Lung (tissue), 12 donors: ENCODE results near the gene SIL1. TPM values are rescaled to one million over a fixed set of nuclear protein-coding genes. Genes with fewer than 3 reads are reported as not detected.
"Not testable (repeated sequence)": the region's sequence is repeated elsewhere in the genome, so short reads cannot be mapped to it uniquely, and the experiment has no call there.

Experiments
- ATAC-seq: fragments of 200-7000 bp; cut with Tn5 transposase; one replicate; pipeline ENCODE4 v1.9.1; 2020; ENCODE audit warnings: moderate number of reproducible peaks; ENCODE audit not compliant: insufficient read depth, low FRiP score
- DNase-seq, 3 donors: peaks; one replicate each; pipeline ENCODE4 v3.0.0-alpha.2; 2013 to 2017
- H3K27ac ChIP-seq, 2 donors: one replicate each; pipeline ENCODE4 v1.5.1; 2013; ENCODE audit warnings: mild to moderate bottlenecking in 2 of 2, moderate library complexity in 2 of 2, control low read depth in 1 of 2, inconsistent platforms in 1 of 2, low read depth in 1 of 2, low read length in 1 of 2
- H3K27me3 ChIP-seq, 3 donors: one replicate each; pipeline ENCODE4 v1.5.1; 2013; ENCODE audit warnings: low read length in 2 of 3; ENCODE audit not compliant: control insufficient read depth in 3 of 3, insufficient read depth in 3 of 3
- H3K36me3 ChIP-seq, 4 donors: one replicate each; pipeline ENCODE4 v1.5.1; 2013; ENCODE audit warnings: low read length in 4 of 4, mild to moderate bottlenecking in 1 of 4, moderate library complexity in 1 of 4; ENCODE audit not compliant: control insufficient read depth in 4 of 4, insufficient read depth in 4 of 4
- H3K4me1 ChIP-seq, 5 donors: one replicate each; pipeline ENCODE4 v1.5.1; 2013; ENCODE audit warnings: low read length in 5 of 5, mild to moderate bottlenecking in 2 of 5, moderate library complexity in 1 of 5; ENCODE audit not compliant: control insufficient read depth in 5 of 5, insufficient read depth in 5 of 5
- H3K4me3 ChIP-seq: one replicate; pipeline ENCODE4 v1.5.1; 2013; ENCODE audit warnings: mild to moderate bottlenecking, control low read depth, moderate library complexity
- H3K9ac ChIP-seq, 2 donors: one replicate each; pipeline ENCODE4 v1.5.1; 2013; ENCODE audit warnings: low read length in 2 of 2, control low read depth in 1 of 2; ENCODE audit not compliant: insufficient read depth in 1 of 2
- H3K9me3 ChIP-seq, 4 donors: one replicate each; pipeline ENCODE4 v1.5.1; 2013; ENCODE audit warnings: low read length in 3 of 4, mild to moderate bottlenecking in 1 of 4, moderate library complexity in 1 of 4; ENCODE audit not compliant: control insufficient read depth in 4 of 4, insufficient read depth in 3 of 4
- WGBS, 2 donors: extraction: QIAGEN DNeasy Blood & Tissue Kit; methylation state at CpG; one replicate each; pipeline ENCODE4 v1.1.7; 2013; 5-methylcytosine and 5-hydroxymethylcytosine counted together
- polyA plus RNA-seq, 2 donors: library from polyadenylated mRNA; stranded (reverse); fragments of 200-250 nt; gene quantifications; one replicate each; pipeline ENCODE4 v1.2.1, GENCODE V29; 2013
- total RNA-seq, 2 donors: library from RNA; depleted of rRNA in 1 of 2; stranded (reverse); fragments of >200 nt in 1 of 2; gene quantifications; one replicate each; pipeline ENCODE4 v1.2.1, GENCODE V29; 2014 to 2021
- TF ChIP-seq, protein P1 (sequence below): IDR thresholded peaks from 2 replicates; pipeline ENCODE4 v1.5.1; 2012; ENCODE audit warnings: mild to moderate bottlenecking; ENCODE audit errors: control extremely low read depth, extremely low read depth
- donor health status: control.
- donor health status: control.
- donor health status: Bipolar disorder and iron deficiency.
- donor health status: healthy.
- donor health status: DM: yes; HTN: yes; CAD: no.

The SIL1 gene
- total and polyA plus RNA-seq, 4 donors: 38.5 to 109 (median 78.4) TPM

DNA sequence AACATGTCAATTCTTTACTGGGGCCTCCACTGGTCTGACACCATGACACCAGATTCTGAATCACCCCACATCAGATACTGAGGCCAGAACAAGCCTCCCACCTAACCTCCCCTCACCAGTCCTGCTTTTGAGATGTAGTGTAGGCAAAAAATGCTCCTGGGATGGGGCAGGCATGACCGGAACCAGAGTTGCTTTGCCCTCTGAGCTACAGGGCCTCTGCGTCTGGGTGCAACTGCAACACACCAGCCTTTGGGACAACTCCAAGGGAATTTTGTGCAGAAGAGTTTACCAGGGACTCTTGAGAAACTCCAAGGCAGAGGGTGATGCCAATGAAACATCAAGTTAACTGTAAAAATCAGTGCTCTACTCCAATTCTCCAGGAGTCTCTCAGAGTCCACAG lies 79.4 kb downstream of the SIL1 start:
- TF ChIP-seq, protein P1, sequence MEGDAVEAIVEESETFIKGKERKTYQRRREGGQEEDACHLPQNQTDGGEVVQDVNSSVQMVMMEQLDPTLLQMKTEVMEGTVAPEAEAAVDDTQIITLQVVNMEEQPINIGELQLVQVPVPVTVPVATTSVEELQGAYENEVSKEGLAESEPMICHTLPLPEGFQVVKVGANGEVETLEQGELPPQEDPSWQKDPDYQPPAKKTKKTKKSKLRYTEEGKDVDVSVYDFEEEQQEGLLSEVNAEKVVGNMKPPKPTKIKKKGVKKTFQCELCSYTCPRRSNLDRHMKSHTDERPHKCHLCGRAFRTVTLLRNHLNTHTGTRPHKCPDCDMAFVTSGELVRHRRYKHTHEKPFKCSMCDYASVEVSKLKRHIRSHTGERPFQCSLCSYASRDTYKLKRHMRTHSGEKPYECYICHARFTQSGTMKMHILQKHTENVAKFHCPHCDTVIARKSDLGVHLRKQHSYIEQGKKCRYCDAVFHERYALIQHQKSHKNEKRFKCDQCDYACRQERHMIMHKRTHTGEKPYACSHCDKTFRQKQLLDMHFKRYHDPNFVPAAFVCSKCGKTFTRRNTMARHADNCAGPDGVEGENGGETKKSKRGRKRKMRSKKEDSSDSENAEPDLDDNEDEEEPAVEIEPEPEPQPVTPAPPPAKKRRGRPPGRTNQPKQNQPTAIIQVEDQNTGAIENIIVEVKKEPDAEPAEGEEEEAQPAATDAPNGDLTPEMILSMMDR: no peak
- 98 to 100% methylated on average over 2 of the region's 2 CpGs for WGBS, 2 donors
- ATAC-seq (no peak), DNase-seq (no peak)
- Histone ChIP-seq H3K9me3 (no peaks in the 10 kb centered on the region), H3K27me3 (no peaks in the 10 kb centered on the region), H3K36me3 (peaks cover 2 to 38% (median 9%) of the 10 kb centered on the region in 4 donors), H3K4me3 (no peak overlapping the region), H3K9ac (no peak overlapping the region), H3K4me1 (peaks cover 0 to 5% (median 0%) of the 10 kb centered on the region in 5 donors), H3K27ac (no peak overlapping the region)

DNA sequence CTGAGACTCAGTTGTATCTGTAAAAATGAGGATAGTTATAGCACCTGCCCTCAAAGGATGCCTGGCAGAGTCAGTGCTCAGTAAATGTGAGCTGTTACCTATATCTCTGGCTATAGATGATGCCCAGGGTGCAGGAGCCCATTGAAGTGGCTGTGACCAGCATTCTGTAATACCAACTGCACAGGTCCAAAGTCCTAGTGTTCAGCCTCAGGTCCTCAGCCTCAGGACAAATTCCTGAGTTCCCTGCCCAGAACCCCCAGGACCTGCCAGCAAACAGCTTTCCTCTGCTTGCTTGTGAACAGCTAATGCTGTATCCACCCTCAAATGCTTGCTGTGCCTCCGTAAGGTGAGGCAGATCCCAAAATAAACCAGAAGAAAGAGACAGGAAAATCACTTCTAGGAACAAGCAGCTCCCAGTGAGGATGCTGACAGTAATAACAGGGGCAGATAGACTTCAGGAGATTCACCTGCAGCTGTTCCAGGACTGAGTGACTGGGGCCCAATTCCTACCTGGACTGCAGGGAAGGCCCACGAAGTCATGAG lies 80.8 kb downstream of the SIL1 start:
- no peak overlapping the region for H3K27ac ChIP-seq
- H3K9me3 ChIP-seq: no peaks in the 10 kb centered on the region
- no peak for DNase-seq
- no peak for ATAC-seq
- WGBS, 2 donors: 96 to 100% methylated on average over 2 of the region's 2 CpGs
- H3K9ac ChIP-seq: no peak overlapping the region
- no peaks in the 10 kb centered on the region for H3K27me3 ChIP-seq
- H3K36me3 ChIP-seq: peaks cover 0 to 31% (median 7%) of the 10 kb centered on the region in 4 donors
- TF ChIP-seq, protein P1: no peak
- H3K4me1 ChIP-seq: peaks cover 0 to 5% (median 0%) of the 10 kb centered on the region in 5 donors
- no peak overlapping the region for H3K4me3 ChIP-seq

DNA sequence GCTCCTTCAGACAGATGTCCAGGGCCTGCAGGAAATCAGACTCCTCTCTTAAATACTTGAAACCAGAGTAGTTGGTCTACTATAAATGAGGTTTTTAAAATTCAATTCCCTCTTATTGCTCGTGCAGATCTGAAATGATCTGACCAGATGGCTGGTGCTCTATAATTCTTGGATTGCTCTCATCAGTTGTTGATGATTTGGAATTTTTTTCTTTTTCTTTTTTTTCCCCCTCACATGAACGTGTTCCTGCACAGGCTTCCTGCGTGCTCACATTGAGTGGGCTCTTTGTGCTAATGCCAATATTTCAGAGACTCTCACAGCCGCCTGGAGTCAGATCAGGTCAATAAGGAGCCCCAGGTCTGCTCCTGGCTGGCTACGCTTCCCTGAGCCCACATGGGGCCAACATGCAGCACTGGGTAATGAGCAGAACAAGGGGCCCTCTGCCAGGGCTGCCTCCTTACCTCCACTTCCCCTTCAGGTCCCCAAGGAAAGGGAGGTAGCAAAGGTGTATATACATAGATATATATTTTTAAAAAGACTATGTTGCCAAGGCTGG lies 82.0 kb downstream of the SIL1 start:
- peaks cover 0 to 31% (median 7%) of the 10 kb centered on the region in 4 donors for H3K36me3 ChIP-seq
- no peak overlapping the region for H3K4me3 ChIP-seq
- DNase-seq: no peak
- no peaks in the 10 kb centered on the region for H3K27me3 ChIP-seq
- no peak overlapping the region for H3K27ac ChIP-seq
- WGBS, 2 donors: 86 to 92% methylated on average over 5 of the region's 5 CpGs
- no peak for ATAC-seq
- H3K4me1 ChIP-seq: peaks cover 0 to 5% (median 0%) of the 10 kb centered on the region in 5 donors
- no peaks in the 10 kb centered on the region for H3K9me3 ChIP-seq
- TF ChIP-seq, protein P1: no peak
- no peak overlapping the region for H3K9ac ChIP-seq

DNA sequence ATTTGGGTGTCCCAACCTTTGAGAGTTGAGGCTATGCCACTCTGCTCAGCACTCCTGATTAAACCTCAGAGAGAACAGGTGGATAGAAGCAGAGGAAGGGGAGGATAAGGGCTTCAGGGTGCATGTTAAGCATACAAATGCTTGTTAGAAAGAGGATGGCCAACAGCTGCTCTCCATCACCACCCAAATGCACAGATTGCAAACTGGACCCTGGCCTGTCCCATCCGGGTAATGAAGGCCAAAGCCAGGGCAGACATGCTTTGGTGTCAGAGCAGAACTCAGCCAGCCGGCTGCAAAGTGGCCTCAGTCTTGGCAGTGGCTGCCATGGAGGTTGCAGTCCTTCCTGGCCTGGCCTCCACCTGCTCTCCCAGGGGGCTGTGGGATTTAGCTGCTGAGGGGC lies 84.3 kb downstream of the SIL1 start:
- ATAC-seq (no peak), DNase-seq (peak; percentile 37 to 68 (median 53))
- Histone ChIP-seq H3K9ac (no peak overlapping the region), H3K4me1 (peaks cover 0 to 9% (median 2%) of the 10 kb centered on the region in 5 donors), H3K4me3 (no peak overlapping the region), H3K27me3 (no peaks in the 10 kb centered on the region), H3K27ac (peak overlapping the region in 1 of 2 donors; percentile 16), H3K9me3 (no peaks in the 10 kb centered on the region), H3K36me3 (peaks cover 0 to 13% (median 3%) of the 10 kb centered on the region in 4 donors)
- WGBS, 2 donors: 86 to 88% methylated on average over 2 of the region's 2 CpGs
- TF ChIP-seq, protein P1: no peak

DNA sequence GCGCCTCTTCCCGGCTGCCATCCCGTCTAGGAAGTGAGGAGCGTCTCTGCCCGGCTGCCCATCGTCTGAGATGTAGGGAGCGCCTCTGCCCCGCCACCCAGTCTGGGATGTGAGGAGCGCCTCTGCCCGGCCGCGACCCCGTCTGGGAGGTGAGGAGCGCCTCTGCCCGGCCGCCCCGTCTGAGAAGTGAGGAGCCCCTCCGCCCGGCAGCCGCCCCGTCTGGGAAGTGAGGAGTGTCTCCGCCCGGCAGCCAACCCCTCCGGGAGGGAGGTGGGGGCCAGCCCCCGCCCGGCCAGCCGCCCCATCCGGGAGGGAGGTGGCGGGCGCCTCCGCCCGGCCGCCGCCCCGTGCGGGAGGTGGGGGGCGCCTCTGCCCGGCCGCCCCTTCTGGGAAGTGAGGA lies 85.8 kb downstream of the SIL1 start:
- peaks cover 3 to 21% (median 6%) of the 10 kb centered on the region in 5 donors for H3K4me1 ChIP-seq
- not testable (repeated sequence) for H3K4me3 ChIP-seq, ATAC-seq, H3K27me3 ChIP-seq, DNase-seq, H3K9me3 ChIP-seq, H3K9ac ChIP-seq, H3K36me3 ChIP-seq, H3K27ac ChIP-seq
- 97 to 98% methylated on average over 33 to 38 of the region's 39 CpGs for WGBS, 2 donors
